22Rv1 (cell line): ENCODE data around the gene ZNF516.

Source experiments
- H3K27ac ChIP-seq: fragments of 450-650 bp; 2 replicates; pipeline ENCODE4 v1.5.1; 2017
- ZFX ChIP-seq: fragments of 450-650 bp; IDR thresholded peaks from 2 replicates; pipeline ENCODE4 v1.6.1; 2017; ENCODE audit warnings: antibody characterized with exemption, borderline replicate concordance
- TF ChIP-seq, protein P1 (sequence below): fragments of 450-650 bp; IDR thresholded peaks from 2 replicates; pipeline ENCODE4 v1.5.1; 2017; ENCODE audit warnings: mild to moderate bottlenecking

The ZNF516 gene

DNA sequence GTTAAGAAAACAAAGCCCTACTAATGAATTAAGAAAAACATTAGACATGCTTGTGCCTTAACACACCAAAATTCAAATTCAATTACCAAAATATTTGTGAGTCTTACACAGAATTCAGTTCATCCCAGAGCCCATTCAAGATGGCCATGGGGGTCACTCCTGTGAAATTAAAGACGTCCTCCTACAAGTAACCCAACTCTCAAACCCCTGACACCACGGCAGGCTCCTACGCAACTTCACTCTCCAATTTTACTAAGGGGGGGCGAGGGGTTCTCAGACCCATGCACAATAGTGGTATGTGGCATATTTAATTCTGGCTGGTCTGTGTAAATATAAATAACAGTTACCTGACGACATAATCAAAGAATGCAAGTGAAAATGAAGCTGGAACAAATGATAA, 5.0 kb downstream of the ZNF516 start:
- no peak overlapping the region for H3K27ac ChIP-seq
- TF ChIP-seq, protein P1, sequence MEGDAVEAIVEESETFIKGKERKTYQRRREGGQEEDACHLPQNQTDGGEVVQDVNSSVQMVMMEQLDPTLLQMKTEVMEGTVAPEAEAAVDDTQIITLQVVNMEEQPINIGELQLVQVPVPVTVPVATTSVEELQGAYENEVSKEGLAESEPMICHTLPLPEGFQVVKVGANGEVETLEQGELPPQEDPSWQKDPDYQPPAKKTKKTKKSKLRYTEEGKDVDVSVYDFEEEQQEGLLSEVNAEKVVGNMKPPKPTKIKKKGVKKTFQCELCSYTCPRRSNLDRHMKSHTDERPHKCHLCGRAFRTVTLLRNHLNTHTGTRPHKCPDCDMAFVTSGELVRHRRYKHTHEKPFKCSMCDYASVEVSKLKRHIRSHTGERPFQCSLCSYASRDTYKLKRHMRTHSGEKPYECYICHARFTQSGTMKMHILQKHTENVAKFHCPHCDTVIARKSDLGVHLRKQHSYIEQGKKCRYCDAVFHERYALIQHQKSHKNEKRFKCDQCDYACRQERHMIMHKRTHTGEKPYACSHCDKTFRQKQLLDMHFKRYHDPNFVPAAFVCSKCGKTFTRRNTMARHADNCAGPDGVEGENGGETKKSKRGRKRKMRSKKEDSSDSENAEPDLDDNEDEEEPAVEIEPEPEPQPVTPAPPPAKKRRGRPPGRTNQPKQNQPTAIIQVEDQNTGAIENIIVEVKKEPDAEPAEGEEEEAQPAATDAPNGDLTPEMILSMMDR: no peak
- TF ChIP-seq ZFX: no peak

DNA sequence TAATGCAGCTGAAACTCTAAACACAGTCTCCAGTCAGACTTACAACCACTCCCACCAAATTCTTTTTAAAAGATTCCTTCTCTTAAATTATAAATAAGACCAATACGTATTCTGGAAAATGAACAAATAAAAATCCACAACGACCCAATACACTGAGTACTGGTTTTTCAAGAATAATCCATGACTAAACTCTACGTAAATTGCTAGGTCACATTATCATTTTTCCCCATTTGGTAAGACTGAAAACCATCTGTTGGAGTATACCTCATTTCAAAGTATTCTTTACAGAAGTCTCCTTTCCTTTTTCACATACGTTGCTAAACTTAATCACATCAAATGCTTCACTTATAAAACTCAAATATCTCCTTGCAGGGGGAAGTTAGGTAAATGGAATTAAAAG, 6.0 kb downstream of the ZNF516 start:
- TF ChIP-seq, protein P1: no peak
- TF ChIP-seq ZFX: no peak
- H3K27ac ChIP-seq: no peak overlapping the region

DNA sequence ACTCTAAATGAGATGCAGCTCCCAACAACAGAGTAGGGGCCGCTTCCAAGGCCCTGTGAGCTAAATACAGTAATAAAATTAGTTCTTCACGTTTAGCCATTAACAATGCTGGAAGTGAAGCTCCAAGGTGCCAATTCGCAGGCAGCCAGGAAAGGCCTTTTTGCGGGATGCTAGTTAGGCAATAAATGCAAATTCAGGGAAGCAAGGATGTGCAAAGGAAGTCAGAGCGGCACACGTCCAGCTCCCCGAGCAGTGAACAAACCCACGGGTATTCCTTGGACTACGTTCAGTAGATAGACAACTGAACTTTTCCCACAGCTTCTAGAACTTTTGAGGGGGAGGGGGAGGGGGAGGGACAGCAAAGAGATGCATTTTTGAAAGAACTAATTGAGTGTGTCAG, 6.9 kb downstream of the ZNF516 start:
- H3K27ac ChIP-seq: no peak overlapping the region
- no peak for TF ChIP-seq ZFX
- TF ChIP-seq, protein P1: no peak

DNA sequence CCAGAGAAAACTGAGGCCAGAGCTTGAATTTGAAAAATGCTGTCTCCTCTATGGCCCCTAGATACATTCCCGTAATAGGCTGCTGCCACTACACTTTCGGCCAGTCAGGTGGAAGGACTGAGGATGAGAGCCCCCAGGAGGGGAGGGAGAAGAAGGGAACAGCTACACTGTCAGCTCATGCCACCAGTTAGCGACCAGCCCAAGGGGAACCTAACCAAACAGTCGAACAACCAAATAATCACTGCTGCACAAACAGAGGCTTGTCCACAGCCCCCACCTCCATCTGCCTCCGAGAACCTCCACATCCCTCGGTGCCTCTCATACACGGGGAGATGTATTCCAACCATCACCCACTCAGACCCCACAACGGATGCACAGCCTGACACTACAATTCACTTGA, 7.3 kb downstream of the ZNF516 start:
- no peak overlapping the region for H3K27ac ChIP-seq
- TF ChIP-seq, protein P1: no peak
- TF ChIP-seq ZFX: no peak

DNA sequence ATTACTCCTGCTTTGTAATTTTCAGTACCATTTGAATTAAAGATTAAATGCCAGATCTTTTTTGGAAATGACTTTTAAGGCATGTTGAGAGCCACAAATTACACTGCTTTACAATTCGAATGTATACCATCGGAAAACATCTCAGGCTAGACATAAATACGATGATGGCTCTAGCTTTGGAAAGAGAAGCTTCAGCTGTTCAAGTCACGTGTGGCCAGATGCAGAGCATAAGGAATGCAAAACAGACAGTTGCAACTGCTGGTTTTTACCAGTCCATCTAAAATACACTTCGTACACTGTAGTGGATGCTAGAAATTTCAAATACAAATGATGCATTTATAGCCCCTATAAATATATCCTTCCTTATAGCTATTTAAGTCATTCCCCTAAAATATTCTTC, 8.0 kb downstream of the ZNF516 start:
- H3K27ac ChIP-seq: no peak overlapping the region
- TF ChIP-seq, protein P1: no peak
- TF ChIP-seq ZFX: no peak

DNA sequence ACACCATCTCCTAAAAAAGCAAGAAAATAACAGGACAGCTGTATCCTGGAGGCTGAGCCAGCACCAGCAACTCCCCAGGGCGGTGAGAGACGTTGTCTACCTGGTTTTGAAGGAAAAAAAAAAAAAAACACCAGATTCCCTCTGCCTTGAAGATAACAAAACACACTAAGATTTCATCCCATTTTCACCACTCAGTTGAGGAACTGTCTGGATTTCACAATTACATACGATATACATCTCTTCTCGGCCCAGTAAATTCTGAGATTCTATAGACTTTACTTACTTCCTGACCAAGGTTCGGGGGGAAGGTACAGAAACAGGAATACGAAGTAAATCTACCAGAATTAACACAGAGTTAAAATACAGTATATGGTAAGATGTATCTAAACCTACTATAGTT, 8.5 kb downstream of the ZNF516 start:
- H3K27ac ChIP-seq: no peak overlapping the region
- no peak for TF ChIP-seq ZFX
- TF ChIP-seq, protein P1: no peak

DNA sequence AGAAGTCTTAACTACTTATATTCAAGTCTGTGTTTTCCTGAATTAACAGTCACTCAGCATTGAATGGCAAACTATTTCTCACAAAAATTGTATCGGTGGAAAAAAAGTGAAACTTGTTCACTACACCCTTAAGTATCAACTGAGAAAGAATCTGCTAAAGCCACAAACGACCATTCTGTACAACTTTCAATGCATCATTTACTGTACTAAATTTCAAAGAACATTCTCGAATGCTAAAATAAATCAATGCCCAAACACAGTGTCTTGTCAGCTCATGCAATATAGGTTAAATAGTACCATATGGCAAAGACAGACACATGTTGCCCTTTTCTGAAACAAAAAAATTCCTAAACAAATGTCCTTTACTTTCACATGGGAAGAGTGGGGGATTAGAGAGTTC, 9.0 kb downstream of the ZNF516 start:
- no peak overlapping the region for H3K27ac ChIP-seq
- TF ChIP-seq, protein P1: no peak
- no peak for TF ChIP-seq ZFX
